Neural progenitor cell (in vitro differentiated cells): ENCODE data around the gene RNPS1.

Experiments used
- EZH2 ChIP-seq: fragments of 200-600 bp; sonication (generic); IDR thresholded peaks from 2 replicates; pipeline ENCODE4 v1.6.1; 2017; ENCODE audit warnings: antibody characterized with exemption, mild to moderate bottlenecking, moderate library complexity
- TF ChIP-seq, protein P1 (sequence below): fragments of 200-600 bp; sonication (generic); IDR thresholded peaks from 2 replicates; pipeline ENCODE4 v1.5.1; 2017; ENCODE audit warnings: antibody characterized with exemption, mild to moderate bottlenecking

GRCh38 chr16:2295056-2295798 lies 27.3 kb upstream of the RNPS1 start:
- TF ChIP-seq, protein P1, sequence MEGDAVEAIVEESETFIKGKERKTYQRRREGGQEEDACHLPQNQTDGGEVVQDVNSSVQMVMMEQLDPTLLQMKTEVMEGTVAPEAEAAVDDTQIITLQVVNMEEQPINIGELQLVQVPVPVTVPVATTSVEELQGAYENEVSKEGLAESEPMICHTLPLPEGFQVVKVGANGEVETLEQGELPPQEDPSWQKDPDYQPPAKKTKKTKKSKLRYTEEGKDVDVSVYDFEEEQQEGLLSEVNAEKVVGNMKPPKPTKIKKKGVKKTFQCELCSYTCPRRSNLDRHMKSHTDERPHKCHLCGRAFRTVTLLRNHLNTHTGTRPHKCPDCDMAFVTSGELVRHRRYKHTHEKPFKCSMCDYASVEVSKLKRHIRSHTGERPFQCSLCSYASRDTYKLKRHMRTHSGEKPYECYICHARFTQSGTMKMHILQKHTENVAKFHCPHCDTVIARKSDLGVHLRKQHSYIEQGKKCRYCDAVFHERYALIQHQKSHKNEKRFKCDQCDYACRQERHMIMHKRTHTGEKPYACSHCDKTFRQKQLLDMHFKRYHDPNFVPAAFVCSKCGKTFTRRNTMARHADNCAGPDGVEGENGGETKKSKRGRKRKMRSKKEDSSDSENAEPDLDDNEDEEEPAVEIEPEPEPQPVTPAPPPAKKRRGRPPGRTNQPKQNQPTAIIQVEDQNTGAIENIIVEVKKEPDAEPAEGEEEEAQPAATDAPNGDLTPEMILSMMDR = no peak
- TF ChIP-seq EZH2 = no peak
